Tibial nerve (tissue), 4 donors: ENCODE measurements around the gene NUDT12.

Experiments
- CTCF ChIP-seq, 5 experiments: fragments of 200-600 bp in 3 of 5; fragments of 450-650 bp in 2 of 5; sonication (generic) in 3 of 5; IDR thresholded peaks; one replicate each; pipeline ENCODE4 v1.5.1; 2016 to 2019; ENCODE audit warnings: antibody characterized with exemption in 5 of 5, mild to moderate bottlenecking in 3 of 5, moderate library complexity in 2 of 5
- EP300 ChIP-seq, 2 donors: sonication (generic); formaldehyde crosslinking; IDR thresholded peaks; one replicate each; pipeline ENCODE4 v1.6.1; 2017; ENCODE audit warnings: antibody characterized with exemption in 2 of 2, mild to moderate bottlenecking in 1 of 2

GRCh38 chr5:103600086-103600485, 37.5 kb upstream of the NUDT12 start:
- TF ChIP-seq CTCF (IDR thresholded peaks at IDR 0.05), result no peak
- no peak for TF ChIP-seq EP300 (IDR thresholded peaks at IDR 0.05)
